Mammary epithelial cell (primary cell): ENCODE data around the gene SGSM1.

ENCODE experiments used
- CTCF ChIP-seq, 2 donors: IDR thresholded peaks in 1 of 2; conservative IDR thresholded peaks in 1 of 2; 2 replicates each; pipeline ENCODE4 v1.5.1; 2011 to 2012; ENCODE audit warnings: inconsistent platforms in 2 of 2, low read length in 2 of 2, mild to moderate bottlenecking in 2 of 2, control low read depth in 1 of 2, low read depth in 1 of 2; ENCODE audit not compliant: insufficient read depth in 1 of 2; ENCODE audit errors: extremely low read depth in 1 of 2
- EZH2 ChIP-seq: IDR thresholded peaks from 2 replicates; pipeline ENCODE4 v1.6.1; 2012; ENCODE audit warnings: low read length, inconsistent platforms, borderline replicate concordance

- TF ChIP-seq EZH2 (no peak), CTCF (conservative IDR thresholded peaks at IDR 0.05 in 1 of 2, IDR thresholded peaks at IDR 0.05 in 1 of 2; ENCODE audit: extremely low read depth in 1 of 2, insufficient read depth in 1 of 2, low read depth in 1 of 2, low read length in 2 of 2) (no peak)
Observed at GRCh38 chr22:24893341-24894070, 87.5 kb downstream of the SGSM1 start.
